ENCODE results near the gene ATP6V1D.
"Not testable (repeated sequence)": the region's sequence is repeated elsewhere in the genome, so short reads cannot be mapped to it uniquely, and the experiment has no call there.

ATP6V1D gene

DNA sequence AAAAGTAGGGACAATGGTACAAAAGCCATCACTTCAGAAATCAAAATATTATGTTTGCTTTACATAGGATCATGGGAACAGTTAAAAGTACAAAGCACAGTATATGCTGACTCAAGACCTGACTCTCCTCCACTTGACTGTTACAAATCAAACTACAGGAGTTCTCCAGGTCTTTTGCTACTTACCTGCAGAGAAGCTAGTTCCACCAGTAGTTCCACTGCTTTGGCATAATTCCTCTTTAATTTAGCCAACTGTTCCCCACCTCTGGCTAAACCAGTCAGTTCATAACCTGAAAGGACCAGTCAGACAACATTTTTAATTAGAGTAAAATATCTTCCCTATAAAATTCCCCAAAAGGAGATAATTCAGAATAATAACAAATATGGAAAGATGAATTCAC lies 14.0 kb downstream of the ATP6V1D start:
- Mint-ChIP-seq H3K27ac (no peak overlapping the region), H3K27me3 (ENCODE audit: low read depth, poor library complexity) (no peaks in the 10 kb centered on the region), H3K4me1 (no peaks in the 10 kb centered on the region), H3K9me3 (peaks cover 4% of the 10 kb centered on the region), H3K4me3 (no peak overlapping the region), H3K36me3 (ENCODE audit: low read depth) (peaks cover 57% of the 10 kb centered on the region)
- no peak for TF ChIP-seq CTCF (IDR thresholded peaks at IDR 0.05)
- DNase-seq = no peak

DNA sequence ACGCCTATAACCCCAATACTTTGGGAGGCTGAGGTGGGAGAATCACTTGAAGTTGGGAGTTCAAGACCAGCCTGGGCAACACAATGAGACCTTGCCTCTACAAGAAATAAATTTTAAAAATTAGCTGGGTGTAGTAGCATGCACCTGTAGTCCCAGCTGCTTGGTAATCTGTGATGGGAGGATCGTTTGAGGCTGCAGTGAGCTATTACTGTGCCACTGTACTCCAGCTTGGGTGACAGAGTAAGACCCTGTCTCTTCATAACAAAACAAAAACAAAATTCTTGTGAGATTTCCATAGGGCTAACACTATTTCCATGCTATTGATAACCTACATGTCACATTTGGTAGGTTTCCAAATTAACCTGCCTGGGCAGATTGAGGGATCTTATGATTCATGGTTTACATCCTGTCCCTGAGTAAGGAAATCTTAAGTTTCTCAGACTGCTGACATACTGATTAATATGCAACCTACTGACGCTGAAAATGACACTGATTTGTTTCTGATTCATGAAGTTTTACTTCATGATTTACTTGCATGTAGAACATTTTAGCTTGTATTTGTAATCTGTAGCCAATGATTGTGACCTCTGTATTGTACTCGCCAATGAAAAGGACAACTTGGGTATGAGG lies 15.9 kb downstream of the ATP6V1D start:
- H3K36me3 Mint-ChIP-seq (ENCODE audit: low read depth) = peaks cover 56% of the 10 kb centered on the region
- H3K4me1 Mint-ChIP-seq = no peaks in the 10 kb centered on the region
- peaks cover 10% of the 10 kb centered on the region for H3K9me3 Mint-ChIP-seq
- no peaks in the 10 kb centered on the region for H3K27me3 Mint-ChIP-seq (ENCODE audit: low read depth, poor library complexity)
- H3K4me3 Mint-ChIP-seq = no peak overlapping the region
- no peak for TF ChIP-seq CTCF (IDR thresholded peaks at IDR 0.05)
- DNase-seq = no peak
- peak overlapping the region; percentile 62 for H3K27ac Mint-ChIP-seq

GRCh38 chr14:67341231-67341630 lies 18.4 kb downstream of the ATP6V1D start:
- DNase-seq; H3K27ac Mint-ChIP-seq; H3K27me3 Mint-ChIP-seq (ENCODE audit: low read depth, poor library complexity); H3K4me1 Mint-ChIP-seq; H3K4me3 Mint-ChIP-seq: not testable (repeated sequence)
- peaks cover 55% of the 10 kb centered on the region for H3K36me3 Mint-ChIP-seq (ENCODE audit: low read depth)
- peaks cover 10% of the 10 kb centered on the region for H3K9me3 Mint-ChIP-seq

DNA sequence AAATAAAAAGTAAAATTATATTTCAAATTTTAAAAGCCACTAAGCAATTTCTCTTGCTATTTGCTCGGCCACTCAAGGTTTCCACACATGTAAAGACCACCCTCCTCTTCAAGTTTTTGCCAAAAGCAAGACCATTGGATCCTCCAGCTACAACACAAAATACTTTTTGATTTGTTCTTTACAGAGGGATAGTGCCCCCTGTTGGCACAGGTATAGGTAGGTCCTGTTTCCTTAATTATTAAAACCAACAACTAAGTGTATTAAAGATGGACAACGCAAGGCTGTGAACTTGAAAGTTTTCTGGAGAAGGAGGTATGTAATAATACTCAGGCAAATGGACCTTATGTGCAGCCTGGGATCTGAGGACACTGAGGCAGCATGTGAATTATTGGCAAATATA lies 23.8 kb downstream of the ATP6V1D start:
- TF ChIP-seq CTCF (IDR thresholded peaks at IDR 0.05) = peak; percentile 52
- H3K9me3 Mint-ChIP-seq = peaks cover 6% of the 10 kb centered on the region
- no peak for DNase-seq
- H3K27me3 Mint-ChIP-seq (ENCODE audit: low read depth, poor library complexity) = no peaks in the 10 kb centered on the region
- peaks cover 41% of the 10 kb centered on the region for H3K36me3 Mint-ChIP-seq (ENCODE audit: low read depth)
- no peak overlapping the region for H3K27ac Mint-ChIP-seq
- H3K4me3 Mint-ChIP-seq = no peak overlapping the region
- H3K4me1 Mint-ChIP-seq = no peaks in the 10 kb centered on the region

DNA sequence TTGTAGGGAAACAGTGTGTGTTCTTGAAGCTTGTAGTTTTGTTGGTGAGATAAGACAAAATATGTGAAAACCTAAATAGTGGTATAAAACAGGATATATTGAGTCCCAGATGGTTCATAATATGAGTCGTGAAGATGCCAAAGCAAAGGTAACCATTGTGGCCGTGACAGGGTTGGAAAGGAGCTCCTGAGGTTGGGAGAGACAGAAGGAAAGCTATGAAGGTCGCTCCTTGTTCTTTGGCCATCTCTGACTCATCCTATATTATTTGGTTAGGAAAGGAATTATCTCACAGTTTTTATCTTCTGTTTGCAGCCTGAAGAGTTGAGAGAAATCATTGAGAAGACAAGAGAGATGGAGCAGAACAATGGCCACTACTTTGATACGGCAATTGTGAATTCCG lies 27.1 kb downstream of the ATP6V1D start:
- no peak for DNase-seq

GRCh38 chr14:67331368-67332125 lies 28.1 kb downstream of the ATP6V1D start:
- H3K9me3 Mint-ChIP-seq = peaks cover 13% of the 10 kb centered on the region
- H3K4me1 Mint-ChIP-seq = no peaks in the 10 kb centered on the region
- no peak overlapping the region for H3K4me3 Mint-ChIP-seq
- H3K27ac Mint-ChIP-seq = no peak overlapping the region
- no peak for TF ChIP-seq CTCF (IDR thresholded peaks at IDR 0.05)
- H3K27me3 Mint-ChIP-seq (ENCODE audit: low read depth, poor library complexity) = no peaks in the 10 kb centered on the region
- peaks cover 61% of the 10 kb centered on the region for H3K36me3 Mint-ChIP-seq (ENCODE audit: low read depth)
- DNase-seq = no peak

More for the DNA sequence above, 27.1 kb downstream of the ATP6V1D start:
- Mint-ChIP-seq H3K4me3 (no peak overlapping the region), H3K36me3 (ENCODE audit: low read depth) (peaks cover 51% of the 10 kb centered on the region), H3K27ac (no peak overlapping the region), H3K9me3 (peaks cover 9% of the 10 kb centered on the region), H3K4me1 (no peaks in the 10 kb centered on the region), H3K27me3 (ENCODE audit: low read depth, poor library complexity) (no peaks in the 10 kb centered on the region)
- no peak for TF ChIP-seq CTCF (IDR thresholded peaks at IDR 0.05)

DNA sequence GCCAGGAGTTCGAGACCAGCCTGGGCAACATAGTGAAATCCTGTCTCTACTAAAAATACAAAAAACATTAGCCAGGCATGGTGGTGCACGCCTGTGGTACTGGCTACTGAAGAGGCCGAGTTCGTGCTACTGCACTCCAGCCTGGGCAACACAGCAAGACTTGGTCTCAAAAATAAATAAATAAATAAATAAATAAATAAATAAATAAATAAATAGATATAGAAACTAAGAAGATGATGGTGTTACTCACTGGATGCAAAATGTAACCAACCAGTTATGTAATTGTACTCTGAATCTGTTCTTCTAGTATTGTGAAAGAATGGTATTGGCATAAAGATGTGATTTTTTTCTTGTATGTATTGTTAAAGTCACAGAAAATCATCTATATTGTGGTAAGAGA lies 29.9 kb downstream of the ATP6V1D start:
- H3K27me3 Mint-ChIP-seq (ENCODE audit: low read depth, poor library complexity); H3K4me3 Mint-ChIP-seq; DNase-seq; H3K4me1 Mint-ChIP-seq; H3K27ac Mint-ChIP-seq: not testable (repeated sequence)
- peaks cover 73% of the 10 kb centered on the region for H3K36me3 Mint-ChIP-seq (ENCODE audit: low read depth)
- peaks cover 13% of the 10 kb centered on the region for H3K9me3 Mint-ChIP-seq
